K562 (cell line): ENCODE data around the gene GP1BB. TPM values are rescaled to one million over a fixed set of nuclear protein-coding genes. Genes with fewer than 3 reads are reported as not detected.

ENCODE experiments used
- CBX2 ChIP-seq: fragments of 200-600 bp; sonication (generic); IDR thresholded peaks from one replicate; pipeline ENCODE4 v1.6.1; 2012; ENCODE audit warnings: mild to moderate bottlenecking, low read length, inconsistent platforms; ENCODE audit not compliant: insufficient read depth, poor library complexity, severe bottlenecking
- CTCF ChIP-seq, 3 experiments: IDR thresholded peaks in 2 of 3; conservative IDR thresholded peaks in 1 of 3; 2 replicates each; pipeline ENCODE4 v1.5.1; 2011 to 2012; ENCODE audit warnings: low read length in 3 of 3, mild to moderate bottlenecking in 3 of 3, control low read depth in 2 of 3, improper control_type of control experiment in 1 of 3, inconsistent platforms in 1 of 3, low read depth in 1 of 3, mixed read lengths in 1 of 3, moderate library complexity in 1 of 3; ENCODE audit not compliant: insufficient read depth in 2 of 3
- DACH1 ChIP-seq: fragments of 450-650 bp; IDR thresholded peaks from 2 replicates; pipeline ENCODE4 v1.6.1; 2018; ENCODE audit not compliant: partially characterized antibody
- DPF2 ChIP-seq: fragments of 450-650 bp; IDR thresholded peaks from 2 replicates; pipeline ENCODE4 v1.6.1; 2016
- EZH2 ChIP-seq: IDR thresholded peaks from 2 replicates; pipeline ENCODE4 v1.6.1; 2012; ENCODE audit warnings: low read depth, mild to moderate bottlenecking, inconsistent platforms, low read length, borderline replicate concordance
- IRF9 ChIP-seq: fragments of 450-650 bp; IDR thresholded peaks from 2 replicates; pipeline ENCODE4 v1.6.1; 2016; ENCODE audit warnings: missing biosample characterization, missing genetic modification characterization
- MAZ ChIP-seq, 2 experiments: fragments of 450-650 bp in 1 of 2; sonication (generic) in 1 of 2; formaldehyde crosslinking; IDR thresholded peaks in 1 of 2; conservative IDR thresholded peaks in 1 of 2; 2 replicates each; pipeline versions ENCODE4 v1.4.0 to v1.5.0; 2020; ENCODE audit warnings: mild to moderate bottlenecking in 1 of 2, missing genetic modification reagents in 1 of 2
- NFRKB ChIP-seq: fragments of 450-650 bp; IDR thresholded peaks from 2 replicates; pipeline ENCODE4 v1.6.1; 2016; ENCODE audit warnings: low read depth
- PHB2 ChIP-seq: fragments of 450-650 bp; IDR thresholded peaks from 2 replicates; pipeline ENCODE4 v1.6.1; 2017; ENCODE audit warnings: low read depth
- PURB ChIP-seq: sonication (generic); formaldehyde crosslinking; IDR thresholded peaks from 2 replicates; pipeline ENCODE4 v1.9.0; 2021; ENCODE audit warnings: low read depth, mild to moderate bottlenecking, missing genetic modification reagents
- SMARCE1 ChIP-seq: fragments of 450-650 bp; IDR thresholded peaks from 2 replicates; pipeline ENCODE4 v1.7.1; 2016; ENCODE audit warnings: mild to moderate bottlenecking
- YBX1 ChIP-seq: fragments of 450-650 bp; IDR thresholded peaks from 2 replicates; pipeline ENCODE4 v1.7.1; 2016; ENCODE audit warnings: mild to moderate bottlenecking
- ZBTB1 ChIP-seq: sonication (generic); formaldehyde crosslinking; IDR thresholded peaks from 2 replicates; pipeline ENCODE4 v1.8.1; 2023; ENCODE audit warnings: missing genetic modification reagents, low read depth, mild to moderate bottlenecking, borderline replicate concordance
- ZKSCAN3 ChIP-seq: fragments of 250-450 bp; sonication (Bioruptor Pico); IDR thresholded peaks from 2 replicates; pipeline ENCODE4 v1.4.0; 2020
- ZNF12 ChIP-seq: sonication (generic); formaldehyde crosslinking; IDR thresholded peaks from 2 replicates; pipeline ENCODE4 v1.4.0; 2020; ENCODE audit warnings: mild to moderate bottlenecking, missing genetic modification reagents
- ZNF134 ChIP-seq: fragments of 250-450 bp; sonication (Bioruptor Pico); conservative IDR thresholded peaks from 2 replicates; pipeline ENCODE4 v1.4.0; 2020
- ZNF224 ChIP-seq: sonication (generic); formaldehyde crosslinking; IDR thresholded peaks from 2 replicates; pipeline ENCODE4 v1.8.0; 2022; ENCODE audit warnings: mild to moderate bottlenecking, missing genetic modification reagents
- ZNF274 ChIP-seq: IDR thresholded peaks from 2 replicates; pipeline ENCODE4 v1.6.1; 2011; ENCODE audit warnings: low read depth, mild to moderate bottlenecking, low read length, moderate library complexity, borderline replicate concordance
- ZNF384 ChIP-seq: IDR thresholded peaks from 2 replicates; pipeline ENCODE4 v1.6.1; 2012; ENCODE audit warnings: low read depth, low read length, improper control_type of control experiment
- polyA plus RNA-seq, 8 experiments: library from polyadenylated mRNA; depleted of rRNA in 4 of 8; stranded (reverse) in 5 of 8; unstranded in 3 of 8; fragments of >200 nt; fragmentation: Nextera tagmentation in 2 of 8; fragmentation: Illumina TruSeq in 1 of 8; extraction: Ambion mirVana in 2 of 8; extraction: Trizol in 1 of 8; gene quantifications; 2 replicates each; pipeline versions ENCODE4 v1.2.1 to v1.2.3, GENCODE V29; 2011 to 2014; ENCODE audit warnings: inconsistent platforms in 1 of 8, missing spikeins in 1 of 8
- total RNA-seq, 7 experiments: library from RNA; depleted of rRNA in 6 of 7; stranded (reverse); fragments of >200 nt in 6 of 7; fragmentation: Illumina TruSeq in 2 of 7; extraction: Trizol in 2 of 7; gene quantifications; 2 replicates each; pipeline versions ENCODE4 v1.2.1 to v1.2.3, GENCODE V29; 2011 to 2021; ENCODE audit warnings: low replicate concordance in 1 of 7
- TF ChIP-seq, protein P1 (sequence below), 3 experiments: fragments of 200-800 bp in 1 of 3; fragments of 250-450 bp in 1 of 3; fragments of 450-650 bp in 1 of 3; sonication (Bioruptor Pico) in 1 of 3; sonication (Bioruptor generic) in 1 of 3; formaldehyde crosslinking in 1 of 3; IDR thresholded peaks; 2 replicates each; pipeline versions ENCODE4 v1.6.1 to v1.8.0; 2016 to 2022; ENCODE audit warnings: mild to moderate bottlenecking in 2 of 3, missing genetic modification characterization in 2 of 3, missing compliant biosample characterization in 1 of 3, moderate library complexity in 1 of 3
- TF ChIP-seq, protein P2 (sequence below): fragments of 450-650 bp; IDR thresholded peaks from 2 replicates; pipeline ENCODE4 v1.6.1; 2016; ENCODE audit warnings: mild to moderate bottlenecking

Gene GP1BB
- total and polyA plus RNA-seq, 9 of the 15 experiments (the other 6 are each of a cell fraction or from before 2014, with no cell fraction given): 0.69 to 162 (median 2.8) TPM

- TF ChIP-seq, protein P1, sequence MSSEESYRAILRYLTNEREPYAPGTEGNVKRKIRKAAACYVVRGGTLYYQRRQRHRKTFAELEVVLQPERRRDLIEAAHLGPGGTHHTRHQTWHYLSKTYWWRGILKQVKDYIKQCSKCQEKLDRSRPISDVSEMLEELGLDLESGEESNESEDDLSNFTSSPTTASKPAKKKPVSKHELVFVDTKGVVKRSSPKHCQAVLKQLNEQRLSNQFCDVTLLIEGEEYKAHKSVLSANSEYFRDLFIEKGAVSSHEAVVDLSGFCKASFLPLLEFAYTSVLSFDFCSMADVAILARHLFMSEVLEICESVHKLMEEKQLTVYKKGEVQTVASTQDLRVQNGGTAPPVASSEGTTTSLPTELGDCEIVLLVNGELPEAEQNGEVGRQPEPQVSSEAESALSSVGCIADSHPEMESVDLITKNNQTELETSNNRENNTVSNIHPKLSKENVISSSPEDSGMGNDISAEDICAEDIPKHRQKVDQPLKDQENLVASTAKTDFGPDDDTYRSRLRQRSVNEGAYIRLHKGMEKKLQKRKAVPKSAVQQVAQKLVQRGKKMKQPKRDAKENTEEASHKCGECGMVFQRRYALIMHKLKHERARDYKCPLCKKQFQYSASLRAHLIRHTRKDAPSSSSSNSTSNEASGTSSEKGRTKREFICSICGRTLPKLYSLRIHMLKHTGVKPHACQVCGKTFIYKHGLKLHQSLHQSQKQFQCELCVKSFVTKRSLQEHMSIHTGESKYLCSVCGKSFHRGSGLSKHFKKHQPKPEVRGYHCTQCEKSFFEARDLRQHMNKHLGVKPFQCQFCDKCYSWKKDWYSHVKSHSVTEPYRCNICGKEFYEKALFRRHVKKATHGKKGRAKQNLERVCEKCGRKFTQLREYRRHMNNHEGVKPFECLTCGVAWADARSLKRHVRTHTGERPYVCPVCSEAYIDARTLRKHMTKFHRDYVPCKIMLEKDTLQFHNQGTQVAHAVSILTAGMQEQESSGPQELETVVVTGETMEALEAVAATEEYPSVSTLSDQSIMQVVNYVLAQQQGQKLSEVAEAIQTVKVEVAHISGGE (CRISPR knock-in tag; IDR thresholded peaks at IDR 0.05): no peak
- TF ChIP-seq NFRKB: no peak
- TF ChIP-seq ZKSCAN3: no peak
- TF ChIP-seq PHB2: no peak
- peak; percentile 3 for TF ChIP-seq CBX2
- TF ChIP-seq ZBTB1 (CRISPR knock-in tag): peak; percentile 7; the same call in 1 of the 2 replicates
- TF ChIP-seq CTCF (IDR thresholded peaks at IDR 0.05 in 2 of 3, conservative IDR thresholded peaks at IDR 0.05 in 1 of 3; ENCODE audit: insufficient read depth in 2 of 3, low read depth in 1 of 3, low read length in 3 of 3): peak in 1 of 3 experiments; percentile 31; a peak in 2 of 6 replicates
- no peak for TF ChIP-seq MAZ (CRISPR knock-in tag; conservative IDR thresholded peaks at IDR 0.05 in 1 of 2, IDR thresholded peaks at IDR 0.05 in 1 of 2)
- no peak for TF ChIP-seq SMARCE1
- TF ChIP-seq IRF9 (tag): no peak
- TF ChIP-seq, protein P2, sequence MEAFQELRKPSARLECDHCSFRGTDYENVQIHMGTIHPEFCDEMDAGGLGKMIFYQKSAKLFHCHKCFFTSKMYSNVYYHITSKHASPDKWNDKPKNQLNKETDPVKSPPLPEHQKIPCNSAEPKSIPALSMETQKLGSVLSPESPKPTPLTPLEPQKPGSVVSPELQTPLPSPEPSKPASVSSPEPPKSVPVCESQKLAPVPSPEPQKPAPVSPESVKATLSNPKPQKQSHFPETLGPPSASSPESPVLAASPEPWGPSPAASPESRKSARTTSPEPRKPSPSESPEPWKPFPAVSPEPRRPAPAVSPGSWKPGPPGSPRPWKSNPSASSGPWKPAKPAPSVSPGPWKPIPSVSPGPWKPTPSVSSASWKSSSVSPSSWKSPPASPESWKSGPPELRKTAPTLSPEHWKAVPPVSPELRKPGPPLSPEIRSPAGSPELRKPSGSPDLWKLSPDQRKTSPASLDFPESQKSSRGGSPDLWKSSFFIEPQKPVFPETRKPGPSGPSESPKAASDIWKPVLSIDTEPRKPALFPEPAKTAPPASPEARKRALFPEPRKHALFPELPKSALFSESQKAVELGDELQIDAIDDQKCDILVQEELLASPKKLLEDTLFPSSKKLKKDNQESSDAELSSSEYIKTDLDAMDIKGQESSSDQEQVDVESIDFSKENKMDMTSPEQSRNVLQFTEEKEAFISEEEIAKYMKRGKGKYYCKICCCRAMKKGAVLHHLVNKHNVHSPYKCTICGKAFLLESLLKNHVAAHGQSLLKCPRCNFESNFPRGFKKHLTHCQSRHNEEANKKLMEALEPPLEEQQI: no peak
- peak; percentile 72; the same call in 1 of the 2 replicates for TF ChIP-seq EZH2
- no peak for TF ChIP-seq YBX1
- TF ChIP-seq ZNF384: no peak
- TF ChIP-seq DPF2: no peak
- TF ChIP-seq ZNF134: no peak
- TF ChIP-seq ZNF224: no peak
- no peak for TF ChIP-seq ZNF12
- no peak for TF ChIP-seq ZNF274
- no peak for TF ChIP-seq PURB (CRISPR knock-in tag)
- TF ChIP-seq DACH1: no peak
Observed at GRCh38 chr22:19674929-19675253, 48.4 kb upstream of the GP1BB start (continued).
